Measurements from ENCODE around the gene PALMD. TPM values are rescaled to one million over a fixed set of nuclear protein-coding genes. Genes with fewer than 3 reads are reported as not detected.

The PALMD gene
- total and polyA plus RNA-seq, 8 donors, result 2.6 to 15.4 (median 4.8) TPM

DNA sequence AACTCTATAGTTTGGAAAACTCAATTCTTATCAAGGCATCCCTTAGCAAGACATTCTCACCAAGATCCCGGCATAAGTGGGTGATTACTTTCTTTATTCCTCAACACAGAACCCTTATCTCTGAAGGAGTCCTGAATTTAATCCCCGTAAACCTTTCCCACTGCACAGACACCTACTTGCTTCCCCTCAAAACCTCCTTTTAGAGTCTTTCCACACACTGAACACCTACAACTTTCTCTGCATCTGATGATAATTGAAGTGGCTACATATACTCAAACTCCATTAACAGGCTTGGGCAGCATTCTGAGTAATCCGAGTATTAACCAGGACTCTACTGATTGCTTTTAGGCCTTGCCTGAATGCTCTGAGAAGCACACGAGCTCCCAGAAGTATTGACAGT is 23.5 kb downstream of the PALMD start:
- Histone ChIP-seq H3K9me3 (no peaks in the 10 kb centered on the region), H3K27ac (no peak overlapping the region), H3K27me3 (no peaks in the 10 kb centered on the region), H3K36me3 (no peaks in the 10 kb centered on the region), H3K4me1 (no peaks in the 10 kb centered on the region), H3K4me3 (no peak overlapping the region)
- DNase-seq, result no peak
- TF ChIP-seq, protein P1, sequence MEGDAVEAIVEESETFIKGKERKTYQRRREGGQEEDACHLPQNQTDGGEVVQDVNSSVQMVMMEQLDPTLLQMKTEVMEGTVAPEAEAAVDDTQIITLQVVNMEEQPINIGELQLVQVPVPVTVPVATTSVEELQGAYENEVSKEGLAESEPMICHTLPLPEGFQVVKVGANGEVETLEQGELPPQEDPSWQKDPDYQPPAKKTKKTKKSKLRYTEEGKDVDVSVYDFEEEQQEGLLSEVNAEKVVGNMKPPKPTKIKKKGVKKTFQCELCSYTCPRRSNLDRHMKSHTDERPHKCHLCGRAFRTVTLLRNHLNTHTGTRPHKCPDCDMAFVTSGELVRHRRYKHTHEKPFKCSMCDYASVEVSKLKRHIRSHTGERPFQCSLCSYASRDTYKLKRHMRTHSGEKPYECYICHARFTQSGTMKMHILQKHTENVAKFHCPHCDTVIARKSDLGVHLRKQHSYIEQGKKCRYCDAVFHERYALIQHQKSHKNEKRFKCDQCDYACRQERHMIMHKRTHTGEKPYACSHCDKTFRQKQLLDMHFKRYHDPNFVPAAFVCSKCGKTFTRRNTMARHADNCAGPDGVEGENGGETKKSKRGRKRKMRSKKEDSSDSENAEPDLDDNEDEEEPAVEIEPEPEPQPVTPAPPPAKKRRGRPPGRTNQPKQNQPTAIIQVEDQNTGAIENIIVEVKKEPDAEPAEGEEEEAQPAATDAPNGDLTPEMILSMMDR (IDR thresholded peaks at IDR 0.05), result no peak
- no peak for ATAC-seq
- no peak for FAIRE-seq
- WGBS, 2 donors, result 63 to 68% methylated on average over 4 of the region's 4 CpGs
- intact Hi-C loops (cut with DNase I), result no loop called here

- Histone ChIP-seq H3K4me1 (no peaks in the 10 kb centered on the region), H3K9me3 (no peaks in the 10 kb centered on the region), H3K27ac (no peak overlapping the region), H3K36me3 (no peaks in the 10 kb centered on the region), H3K27me3 (no peaks in the 10 kb centered on the region), H3K4me3 (no peak overlapping the region)
- TF ChIP-seq, protein P1 (IDR thresholded peaks at IDR 0.05), result no peak
- WGBS, 2 donors, result 73 to 84% methylated on average over 2 of the region's 2 CpGs
- DNase-seq (no peak), ATAC-seq (no peak), FAIRE-seq (no peak)
- intact Hi-C loops (cut with DNase I), result no loop called here
Measured at GRCh38 chr1:99669821-99670220, 23.9 kb downstream of the PALMD start.

DNA sequence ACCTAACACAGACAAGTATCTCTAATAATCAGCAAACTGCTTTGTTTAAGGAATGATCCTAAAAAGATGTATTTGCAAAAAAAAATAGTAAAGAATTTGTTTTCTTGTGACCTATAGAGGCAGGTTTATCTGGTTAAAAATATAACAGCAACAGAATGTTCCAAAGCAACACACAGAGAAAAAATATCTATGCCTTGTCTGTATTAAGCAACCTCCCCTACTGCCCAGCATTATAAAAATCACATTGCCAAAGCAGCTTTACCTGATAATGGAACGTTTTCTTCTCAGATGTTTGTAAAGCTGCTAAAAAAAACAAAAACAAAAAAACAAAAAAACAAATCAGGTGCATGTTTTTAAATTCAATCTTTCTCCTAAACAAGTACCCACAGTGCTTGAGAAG is 24.7 kb downstream of the PALMD start:
- no peaks in the 10 kb centered on the region for H3K36me3 ChIP-seq
- H3K27ac ChIP-seq, result no peak overlapping the region
- no peaks in the 10 kb centered on the region for H3K27me3 ChIP-seq
- H3K4me1 ChIP-seq, result no peaks in the 10 kb centered on the region
- intact Hi-C loops (cut with DNase I), result no loop called here
- TF ChIP-seq, protein P1 (IDR thresholded peaks at IDR 0.05), result no peak
- 32 to 36% methylated on average over 1 of the region's 1 CpG for WGBS, 2 donors
- H3K4me3 ChIP-seq, result no peak overlapping the region
- DNase-seq (no peak), ATAC-seq (no peak), FAIRE-seq (no peak)
- H3K9me3 ChIP-seq, result no peaks in the 10 kb centered on the region

- FAIRE-seq, result no peak
- WGBS, 2 donors, result 59 to 71% methylated on average over 4 of the region's 4 CpGs
- Histone ChIP-seq H3K4me1 (no peaks in the 10 kb centered on the region), H3K27ac (no peak overlapping the region), H3K9me3 (no peaks in the 10 kb centered on the region), H3K4me3 (no peak overlapping the region), H3K27me3 (no peaks in the 10 kb centered on the region), H3K36me3 (no peaks in the 10 kb centered on the region)
- no peak for DNase-seq
- intact Hi-C loops (cut with DNase I), result no loop called here
- ATAC-seq, result no peak
- TF ChIP-seq, protein P1 (IDR thresholded peaks at IDR 0.05), result no peak
Measured at GRCh38 chr1:99672038-99672437, 26.1 kb downstream of the PALMD start.

GRCh38 chr1:99672530-99673213 is 26.8 kb downstream of the PALMD start:
- FAIRE-seq, result no peak

More at GRCh38 chr1:99672530-99673213, 26.8 kb downstream of the PALMD start:
- TF ChIP-seq, protein P1 (IDR thresholded peaks at IDR 0.05), result no peak
- H3K4me1 ChIP-seq, result no peaks in the 10 kb centered on the region
- no peak overlapping the region for H3K4me3 ChIP-seq
- no peaks in the 10 kb centered on the region for H3K9me3 ChIP-seq
- no peaks in the 10 kb centered on the region for H3K36me3 ChIP-seq
- no peaks in the 10 kb centered on the region for H3K27me3 ChIP-seq
- intact Hi-C loops (cut with DNase I), result no loop called here
- DNase-seq (no peak), ATAC-seq (peak in 2 of 4 donors; percentile 29 to 41)
- H3K27ac ChIP-seq, result no peak overlapping the region
- 33 to 40% methylated on average over 6 of the region's 6 CpGs for WGBS, 2 donors
